ENCODE measurements around the gene LCMT1.

LCMT1 gene

DNA sequence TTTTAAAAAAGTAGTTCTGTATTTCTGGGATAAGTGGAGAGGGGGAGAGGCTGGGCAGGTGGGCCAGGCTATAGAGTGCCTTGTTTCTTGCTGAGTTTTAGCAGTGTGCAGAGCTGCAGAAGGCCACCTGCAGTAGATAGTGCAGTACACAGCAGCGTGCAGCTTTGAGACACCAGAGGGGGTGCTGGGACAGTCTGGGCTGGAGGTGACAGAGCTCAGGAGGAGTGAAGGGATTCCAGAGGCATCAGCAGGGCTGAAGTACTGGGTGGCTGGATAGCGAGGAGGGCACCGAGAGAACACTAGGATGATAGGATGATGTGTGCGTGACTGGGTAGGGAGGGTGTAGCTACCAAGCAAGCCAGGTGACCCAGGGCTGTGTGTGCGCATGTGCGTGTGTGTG is 26.6 kb downstream of the LCMT1 start:
- no peak for DNase-seq (ENCODE audit: extremely low read depth, low read depth)
- TF ChIP-seq, protein P1, sequence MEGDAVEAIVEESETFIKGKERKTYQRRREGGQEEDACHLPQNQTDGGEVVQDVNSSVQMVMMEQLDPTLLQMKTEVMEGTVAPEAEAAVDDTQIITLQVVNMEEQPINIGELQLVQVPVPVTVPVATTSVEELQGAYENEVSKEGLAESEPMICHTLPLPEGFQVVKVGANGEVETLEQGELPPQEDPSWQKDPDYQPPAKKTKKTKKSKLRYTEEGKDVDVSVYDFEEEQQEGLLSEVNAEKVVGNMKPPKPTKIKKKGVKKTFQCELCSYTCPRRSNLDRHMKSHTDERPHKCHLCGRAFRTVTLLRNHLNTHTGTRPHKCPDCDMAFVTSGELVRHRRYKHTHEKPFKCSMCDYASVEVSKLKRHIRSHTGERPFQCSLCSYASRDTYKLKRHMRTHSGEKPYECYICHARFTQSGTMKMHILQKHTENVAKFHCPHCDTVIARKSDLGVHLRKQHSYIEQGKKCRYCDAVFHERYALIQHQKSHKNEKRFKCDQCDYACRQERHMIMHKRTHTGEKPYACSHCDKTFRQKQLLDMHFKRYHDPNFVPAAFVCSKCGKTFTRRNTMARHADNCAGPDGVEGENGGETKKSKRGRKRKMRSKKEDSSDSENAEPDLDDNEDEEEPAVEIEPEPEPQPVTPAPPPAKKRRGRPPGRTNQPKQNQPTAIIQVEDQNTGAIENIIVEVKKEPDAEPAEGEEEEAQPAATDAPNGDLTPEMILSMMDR (IDR thresholded peaks at IDR 0.05; ENCODE audit: low read depth, low read length, missing control alignments), result no peak
- no peak overlapping the region for H3K4me3 ChIP-seq (replicated peaks; ENCODE audit: low read depth, low read length)

DNA sequence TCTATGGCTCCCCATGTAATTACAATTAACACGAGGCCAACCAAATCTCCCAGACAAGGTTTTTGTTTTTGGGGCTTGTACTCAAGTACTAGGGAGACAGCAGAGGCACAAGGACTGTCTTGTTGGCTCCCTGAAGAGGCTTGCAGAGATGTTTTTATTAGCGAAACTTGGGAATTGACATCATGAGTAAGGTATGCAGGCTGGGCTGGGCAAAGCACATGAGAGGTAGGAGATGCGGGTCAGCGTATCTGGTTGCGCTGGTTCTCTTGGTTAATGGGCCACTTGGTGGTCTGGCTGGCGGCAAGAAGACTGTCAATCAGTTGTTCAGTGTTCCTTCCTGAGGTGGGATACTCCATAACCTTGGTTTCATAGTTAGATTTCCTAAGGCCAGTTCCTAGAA is 28.9 kb downstream of the LCMT1 start:
- H3K4me3 ChIP-seq (replicated peaks; ENCODE audit: low read depth, low read length), result no peak overlapping the region
- no peak for DNase-seq (ENCODE audit: extremely low read depth, low read depth)
- TF ChIP-seq, protein P1 (IDR thresholded peaks at IDR 0.05; ENCODE audit: low read depth, low read length, missing control alignments), result no peak

DNA sequence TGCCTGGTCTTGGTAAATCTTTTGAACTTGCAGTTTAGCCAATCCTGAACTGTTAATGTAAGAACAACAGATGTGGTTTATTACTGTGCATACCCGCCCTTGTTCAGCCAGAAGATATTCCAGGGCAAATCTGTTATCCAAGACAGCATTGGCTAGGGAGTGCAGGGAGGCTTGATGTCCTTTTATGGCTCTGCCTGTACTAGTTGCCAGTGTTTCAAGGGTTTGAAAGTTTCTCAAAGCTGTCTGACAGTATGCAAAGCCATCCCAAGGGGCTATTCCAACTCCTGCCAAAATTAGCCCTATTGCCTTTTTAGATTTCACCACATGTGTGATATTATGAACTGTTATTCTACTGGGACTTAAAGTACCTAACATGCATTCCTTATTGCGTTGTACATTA is 30.1 kb downstream of the LCMT1 start:
- no peak overlapping the region for H3K4me3 ChIP-seq (replicated peaks; ENCODE audit: low read depth, low read length)
- no peak for DNase-seq (ENCODE audit: extremely low read depth, low read depth)
- TF ChIP-seq, protein P1 (IDR thresholded peaks at IDR 0.05; ENCODE audit: low read depth, low read length, missing control alignments), result no peak

DNA sequence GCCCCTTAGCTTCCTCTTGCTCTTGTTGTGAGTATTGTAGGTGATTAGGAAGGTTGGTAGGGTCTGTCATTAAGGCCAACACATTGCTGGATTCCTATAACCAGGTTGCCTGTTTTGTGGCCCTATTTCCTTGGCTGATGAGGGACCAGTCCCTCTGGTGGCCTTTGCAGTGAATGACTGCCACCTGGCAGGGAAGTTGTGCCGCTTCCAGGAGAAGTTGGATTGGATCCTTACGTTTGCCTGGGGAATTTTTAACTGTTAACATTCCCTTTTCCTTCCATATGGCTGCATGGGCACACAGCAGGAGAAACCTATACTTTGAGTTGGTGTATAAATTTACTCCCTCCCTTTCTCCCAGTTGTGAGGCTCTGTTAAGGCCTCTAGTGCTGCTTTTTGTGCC is 32.4 kb downstream of the LCMT1 start:
- TF ChIP-seq, protein P1 (IDR thresholded peaks at IDR 0.05; ENCODE audit: low read depth, low read length, missing control alignments), result peak; percentile 43
- DNase-seq (ENCODE audit: extremely low read depth, low read depth), result no peak
- H3K4me3 ChIP-seq (replicated peaks; ENCODE audit: low read depth, low read length), result no peak overlapping the region

DNA sequence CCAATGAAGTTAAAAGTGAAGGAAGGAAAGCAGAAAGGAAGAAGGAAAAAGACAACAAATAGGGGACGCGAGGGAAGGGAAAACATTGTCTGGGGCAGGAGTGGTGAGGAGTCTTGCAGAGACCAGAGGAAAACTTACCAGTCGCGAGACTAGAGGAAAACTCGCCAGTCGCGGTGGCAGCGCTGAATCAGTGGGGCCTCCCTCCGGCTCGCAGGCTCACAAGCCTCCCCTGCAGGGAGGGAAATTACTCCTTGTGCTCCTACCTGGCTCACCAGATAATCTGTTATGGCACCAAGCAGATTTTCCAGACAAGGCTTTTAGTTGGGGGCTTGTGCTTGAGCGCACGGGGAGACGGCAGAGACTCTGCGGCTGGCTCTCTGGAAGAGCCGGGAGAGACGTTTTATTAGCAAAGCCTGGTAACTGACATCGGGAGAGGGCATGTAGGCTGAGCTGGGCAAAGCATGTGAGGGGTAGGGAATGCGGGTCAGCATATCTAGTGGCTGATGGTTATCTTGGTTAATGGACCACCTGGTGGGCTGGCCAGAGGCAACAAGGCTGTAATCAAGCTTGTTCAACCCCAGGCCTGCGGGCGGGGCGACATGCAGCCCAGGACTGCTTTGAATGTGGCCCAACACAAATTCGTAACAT is 37.1 kb downstream of the LCMT1 start:
- no peak for DNase-seq (ENCODE audit: extremely low read depth, low read depth)
- no peak overlapping the region for H3K4me3 ChIP-seq (replicated peaks; ENCODE audit: low read depth, low read length)
- TF ChIP-seq, protein P1 (IDR thresholded peaks at IDR 0.05; ENCODE audit: low read depth, low read length, missing control alignments), result no peak

DNA sequence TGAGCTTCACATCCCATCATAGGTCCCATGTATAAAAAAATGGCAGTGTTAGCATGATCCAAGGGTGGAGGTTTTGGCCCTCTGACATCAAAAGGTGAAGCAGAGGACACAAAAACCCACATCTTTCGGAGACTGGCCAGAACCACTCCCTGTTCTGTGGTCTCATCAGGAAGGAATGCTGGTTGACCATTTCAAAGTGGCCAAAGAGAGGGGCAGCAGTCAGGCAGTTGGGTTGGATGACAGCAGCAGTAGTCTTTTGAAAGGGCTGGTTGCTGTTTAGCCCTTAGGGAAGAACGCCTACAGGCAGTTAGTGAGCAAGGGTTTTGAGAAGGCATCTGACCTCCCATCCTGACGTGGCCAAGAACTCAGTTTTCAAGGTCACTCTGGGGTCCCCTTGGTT is 40.5 kb downstream of the LCMT1 start:
- TF ChIP-seq, protein P1 (IDR thresholded peaks at IDR 0.05; ENCODE audit: low read depth, low read length, missing control alignments), result no peak
- no peak for DNase-seq (ENCODE audit: extremely low read depth, low read depth)
- no peak overlapping the region for H3K4me3 ChIP-seq (replicated peaks; ENCODE audit: low read depth, low read length)

Data from HFF-Myc (cell line).